ENCODE data around the gene RRP1. TPM values are rescaled to one million over a fixed set of nuclear protein-coding genes. Genes with fewer than 3 reads are reported as not detected.

Gene RRP1
- total and polyA plus RNA-seq, 2 of the 13 experiments (the other 11 are each of a cell fraction or from before 2014, with no cell fraction given): 20.1 to 35.1 TPM

DNA sequence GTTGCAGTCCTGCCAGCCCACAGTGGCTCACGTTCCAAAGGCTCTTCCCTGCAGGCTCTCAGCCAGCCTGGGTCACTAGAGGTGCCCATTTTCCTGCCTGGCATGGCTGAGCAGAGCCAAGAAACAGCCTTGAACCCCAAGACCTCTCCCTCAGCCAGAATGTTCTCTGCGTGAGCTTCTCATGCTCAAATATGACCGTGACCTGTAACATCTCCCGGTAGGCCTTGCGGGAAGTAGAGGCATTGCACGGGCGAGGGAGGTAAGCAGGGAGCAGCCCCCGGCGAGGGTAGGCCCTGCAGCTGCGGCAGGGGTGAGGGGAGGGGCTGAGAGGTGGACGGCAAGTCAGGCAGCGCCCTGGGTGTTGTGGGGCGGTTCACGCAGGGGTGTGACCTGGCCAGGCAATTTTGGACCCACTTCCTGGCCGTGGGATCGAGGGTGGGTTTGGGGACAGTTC is 20.0 kb downstream of the RRP1 start:
- no TSS peak for BruUV-seq (replicated peaks)
- no peak overlapping the region for H3K9ac ChIP-seq (ENCODE audit: insufficient read depth, low read depth, low read length)
- DNase-seq (ENCODE audit: low spot score): no peak
- peaks cover 34% of the 10 kb centered on the region for H3K4me1 ChIP-seq (ENCODE audit: insufficient read depth, low read length)
- intact Hi-C loops (cut with micrococcal nuclease; ENCODE audit: unreplicated experiment): no loop called here
- no peak overlapping the region for H3K27ac ChIP-seq (ENCODE audit: extremely low read length, insufficient read depth, low read length)
- no peaks in the 10 kb centered on the region for H3K79me2 ChIP-seq (ENCODE audit: insufficient read depth, low read length)
- no peak overlapping the region for H3K4me3 ChIP-seq (replicated peaks in 1 of 3; ENCODE audit: insufficient read depth in 1 of 3, low read depth in 2 of 3, low read length in 3 of 3)
- ChIA-PET CTCF (ENCODE audit: low intra/inter-chr PET ratio, low total read pairs) (no interaction called here), POLR2A (no interaction called here)
- H2AFZ ChIP-seq (ENCODE audit: low read length): no peak overlapping the region
- no peak for ATAC-seq
- in situ Hi-C loops (cut with HindIII; ENCODE audit: extremely low pct_ligation_motif_present, low pct_unique_long_range_greater_than_20kb): no loop called here
- no peaks in the 10 kb centered on the region for H3K9me3 ChIP-seq (ENCODE audit: low read length)
- no peak overlapping the region for H3K4me2 ChIP-seq (ENCODE audit: low read depth, low read length)
- no peak for FAIRE-seq
- no peak for TF ChIP-seq ZBTB42 (CRISPR knock-in tag; IDR thresholded peaks at IDR 0.05)
- no peak for TF ChIP-seq EED (CRISPR knock-in tag; IDR thresholded peaks at IDR 0.05)
- TF ChIP-seq MAF1 (CRISPR knock-in tag; IDR thresholded peaks at IDR 0.05; ENCODE audit: borderline replicate concordance): no peak
- no peak for TF ChIP-seq HOXA7 (CRISPR knock-in tag; IDR thresholded peaks at IDR 0.05)
- no peak for TF ChIP-seq ZNF766 (CRISPR knock-in tag; IDR thresholded peaks at IDR 0.05; ENCODE audit: borderline replicate concordance)
- TF ChIP-seq SP4 (CRISPR knock-in tag; IDR thresholded peaks at IDR 0.05): no peak
- no peak for TF ChIP-seq ZNF121 (CRISPR knock-in tag; IDR thresholded peaks at IDR 0.05)
- TF ChIP-seq, protein P1, sequence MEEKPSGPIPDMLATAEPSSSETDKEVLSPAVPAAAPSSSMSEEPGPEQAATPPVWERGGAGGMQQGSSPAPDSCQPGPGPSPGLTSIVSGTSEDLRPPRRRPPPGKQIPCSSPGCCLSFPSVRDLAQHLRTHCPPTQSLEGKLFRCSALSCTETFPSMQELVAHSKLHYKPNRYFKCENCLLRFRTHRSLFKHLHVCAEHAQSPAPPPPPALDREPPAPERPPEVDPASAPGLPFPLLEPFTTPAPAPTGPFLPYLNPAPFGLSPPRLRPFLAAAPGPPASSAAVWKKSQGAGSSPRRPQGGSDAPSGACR (CRISPR knock-in tag; IDR thresholded peaks at IDR 0.05): no peak
- no peak for TF ChIP-seq CAMTA2 (CRISPR knock-in tag; IDR thresholded peaks at IDR 0.05; ENCODE audit: borderline replicate concordance)
- TF ChIP-seq PITX1 (CRISPR knock-in tag; IDR thresholded peaks at IDR 0.05): no peak
- no peak for TF ChIP-seq SALL1 (CRISPR knock-in tag; IDR thresholded peaks at IDR 0.05)
- TF ChIP-seq TERF1 (CRISPR knock-in tag; IDR thresholded peaks at IDR 0.05): no peak
- peaks cover 0 to 2% of the 10 kb centered on the region in 2 experiments; a peak in 2 of 5 replicates for H3K27me3 ChIP-seq (ENCODE audit: control insufficient read depth in 1 of 2, insufficient read depth in 2 of 2, low read length in 2 of 2)
- 97% methylated on average over 16 of the region's 16 CpGs for WGBS (ENCODE audit: low lambda C conversion rate)
- peaks cover 1 to 4% of the 10 kb centered on the region in 2 experiments; a peak in 2 of 5 replicates for H3K36me3 ChIP-seq (replicated peaks in 1 of 2; ENCODE audit: control insufficient read depth in 1 of 2, insufficient read depth in 2 of 2, low read length in 2 of 2)
- no peaks in the 10 kb centered on the region for H4K20me1 ChIP-seq (ENCODE audit: insufficient read depth, low read length)
